Chondrocyte (in vitro differentiated cells): ENCODE data around the gene TAGAP. TPM values are rescaled to one million over a fixed set of nuclear protein-coding genes. Genes with fewer than 3 reads are reported as not detected.

Source experiments
- DNase-seq: peaks from one replicate; pipeline ENCODE4 v3.0.0; 2021; ENCODE audit warnings: mixed read lengths, low spot score
- H3K27ac Mint-ChIP-seq: one replicate; pipeline ENCODE4 v1.8.0; 2021; ENCODE audit warnings: mild to moderate bottlenecking, moderate library complexity, mixed read lengths; ENCODE audit not compliant: unreplicated experiment
- H3K27me3 Mint-ChIP-seq: 2 replicates; pipeline ENCODE4 v1.8.0; 2021; ENCODE audit warnings: low read depth, mixed read lengths
- H3K36me3 Mint-ChIP-seq: 2 replicates; pipeline ENCODE4 v1.8.0; 2021; ENCODE audit warnings: low read depth, mixed read lengths
- H3K4me1 Mint-ChIP-seq: 2 replicates; pipeline ENCODE4 v1.8.0; 2021; ENCODE audit warnings: low read depth, mild to moderate bottlenecking, mixed read lengths
- H3K4me3 Mint-ChIP-seq: one replicate; pipeline ENCODE4 v1.8.0; 2021; ENCODE audit warnings: mild to moderate bottlenecking, moderate library complexity, mixed read lengths; ENCODE audit not compliant: unreplicated experiment
- H3K9me3 Mint-ChIP-seq: 2 replicates; pipeline ENCODE4 v1.8.0; 2021; ENCODE audit warnings: low read depth, mixed read lengths
- total RNA-seq: library from RNA; stranded (reverse); gene quantifications from 3 replicates; pipeline ENCODE4 v1.2.1, GENCODE V29; 2021
- TF ChIP-seq, protein P1 (sequence below): fragments of 200-600 bp; sonication (generic); IDR thresholded peaks from 2 replicates; pipeline ENCODE4 v1.5.0; 2021; ENCODE audit warnings: antibody characterized with exemption, mild to moderate bottlenecking, moderate library complexity

TAGAP gene
- total RNA-seq, 1 donor from 2014 or later = not detected

DNA sequence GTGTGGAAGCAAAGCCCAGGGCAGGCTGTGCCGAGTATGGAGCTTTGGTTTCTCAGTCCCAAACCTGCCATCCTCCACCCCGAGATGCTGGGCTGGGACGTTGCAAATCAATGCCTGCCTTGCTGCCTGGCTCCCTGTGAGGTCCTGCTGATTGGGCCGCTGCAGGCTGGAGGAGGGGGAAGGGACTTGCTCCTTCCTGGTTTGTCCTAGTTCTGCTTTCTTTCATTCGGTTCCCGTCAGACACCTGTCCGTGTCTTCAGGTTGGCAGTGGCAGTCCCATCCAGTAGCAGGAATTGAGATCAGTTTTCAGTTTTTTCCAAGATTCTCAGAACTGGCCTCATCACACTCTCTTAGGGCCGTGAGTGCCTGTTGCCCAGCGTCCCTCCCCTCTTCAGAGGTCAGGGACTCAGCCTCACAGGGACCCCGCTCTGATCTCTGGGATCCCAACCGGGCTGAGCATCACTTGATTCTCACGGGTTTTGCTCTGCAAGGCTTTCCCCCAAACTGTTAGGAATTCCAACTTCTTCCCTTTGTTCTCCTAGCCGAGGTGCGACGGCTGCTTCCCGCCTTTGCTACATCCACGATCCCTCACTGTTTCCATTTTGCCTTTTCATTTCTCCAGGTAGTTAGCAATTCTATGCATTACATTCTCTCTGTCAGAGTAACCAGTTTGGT is 24.2 kb upstream of the TAGAP start:
- H3K27ac Mint-ChIP-seq = no peak overlapping the region
- DNase-seq = no peak
- H3K27me3 Mint-ChIP-seq = peaks cover 54% of the 10 kb centered on the region
- no peaks in the 10 kb centered on the region for H3K9me3 Mint-ChIP-seq
- peaks cover 3% of the 10 kb centered on the region for H3K4me1 Mint-ChIP-seq
- H3K36me3 Mint-ChIP-seq = no peaks in the 10 kb centered on the region
- no peak overlapping the region for H3K4me3 Mint-ChIP-seq
- TF ChIP-seq, protein P1, sequence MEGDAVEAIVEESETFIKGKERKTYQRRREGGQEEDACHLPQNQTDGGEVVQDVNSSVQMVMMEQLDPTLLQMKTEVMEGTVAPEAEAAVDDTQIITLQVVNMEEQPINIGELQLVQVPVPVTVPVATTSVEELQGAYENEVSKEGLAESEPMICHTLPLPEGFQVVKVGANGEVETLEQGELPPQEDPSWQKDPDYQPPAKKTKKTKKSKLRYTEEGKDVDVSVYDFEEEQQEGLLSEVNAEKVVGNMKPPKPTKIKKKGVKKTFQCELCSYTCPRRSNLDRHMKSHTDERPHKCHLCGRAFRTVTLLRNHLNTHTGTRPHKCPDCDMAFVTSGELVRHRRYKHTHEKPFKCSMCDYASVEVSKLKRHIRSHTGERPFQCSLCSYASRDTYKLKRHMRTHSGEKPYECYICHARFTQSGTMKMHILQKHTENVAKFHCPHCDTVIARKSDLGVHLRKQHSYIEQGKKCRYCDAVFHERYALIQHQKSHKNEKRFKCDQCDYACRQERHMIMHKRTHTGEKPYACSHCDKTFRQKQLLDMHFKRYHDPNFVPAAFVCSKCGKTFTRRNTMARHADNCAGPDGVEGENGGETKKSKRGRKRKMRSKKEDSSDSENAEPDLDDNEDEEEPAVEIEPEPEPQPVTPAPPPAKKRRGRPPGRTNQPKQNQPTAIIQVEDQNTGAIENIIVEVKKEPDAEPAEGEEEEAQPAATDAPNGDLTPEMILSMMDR = no peak

DNA sequence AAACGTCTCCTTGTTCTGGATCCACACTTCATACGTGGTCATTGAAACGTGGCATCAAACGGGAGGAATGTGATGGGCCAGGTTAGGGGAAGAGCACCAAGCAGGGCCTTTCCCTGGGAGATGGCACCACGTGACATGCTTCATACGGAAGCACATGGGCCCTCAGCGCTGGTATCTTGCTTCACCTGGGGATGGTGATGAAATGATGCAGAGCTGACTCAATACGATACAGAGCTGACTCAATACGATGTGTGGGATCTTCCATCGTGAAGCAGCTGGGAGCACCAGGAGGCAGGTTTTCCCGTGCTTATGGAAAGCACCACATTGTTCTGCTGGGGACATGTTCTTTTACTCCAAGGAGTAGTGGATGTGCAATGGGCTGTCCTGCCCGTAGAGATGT is 22.5 kb upstream of the TAGAP start:
- Mint-ChIP-seq H3K27ac (no peak overlapping the region), H3K36me3 (no peaks in the 10 kb centered on the region), H3K4me3 (no peak overlapping the region), H3K27me3 (peaks cover 62% of the 10 kb centered on the region), H3K4me1 (no peaks in the 10 kb centered on the region), H3K9me3 (no peaks in the 10 kb centered on the region)
- TF ChIP-seq, protein P1 = no peak
- DNase-seq = no peak

DNA sequence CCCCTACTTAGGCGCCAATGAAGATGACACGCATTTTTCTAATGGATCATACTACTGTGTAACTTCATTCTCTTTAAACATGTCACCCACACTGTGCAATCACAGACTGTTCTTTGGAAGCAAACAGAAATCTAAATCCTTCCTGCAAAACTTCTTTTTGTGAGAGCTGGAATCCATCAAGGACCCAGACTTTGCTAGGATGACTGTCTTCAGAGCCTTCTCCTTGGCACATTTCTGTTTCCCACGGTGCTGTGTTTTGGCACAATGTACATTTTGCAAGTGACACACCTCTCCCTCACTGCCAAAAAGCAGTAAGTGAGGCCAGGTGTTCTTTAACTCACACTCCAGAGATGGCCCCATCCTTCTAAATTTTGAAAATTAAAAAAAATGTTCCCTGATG is 21.7 kb upstream of the TAGAP start:
- TF ChIP-seq, protein P1 = no peak
- peaks cover 57% of the 10 kb centered on the region for H3K27me3 Mint-ChIP-seq

DNA sequence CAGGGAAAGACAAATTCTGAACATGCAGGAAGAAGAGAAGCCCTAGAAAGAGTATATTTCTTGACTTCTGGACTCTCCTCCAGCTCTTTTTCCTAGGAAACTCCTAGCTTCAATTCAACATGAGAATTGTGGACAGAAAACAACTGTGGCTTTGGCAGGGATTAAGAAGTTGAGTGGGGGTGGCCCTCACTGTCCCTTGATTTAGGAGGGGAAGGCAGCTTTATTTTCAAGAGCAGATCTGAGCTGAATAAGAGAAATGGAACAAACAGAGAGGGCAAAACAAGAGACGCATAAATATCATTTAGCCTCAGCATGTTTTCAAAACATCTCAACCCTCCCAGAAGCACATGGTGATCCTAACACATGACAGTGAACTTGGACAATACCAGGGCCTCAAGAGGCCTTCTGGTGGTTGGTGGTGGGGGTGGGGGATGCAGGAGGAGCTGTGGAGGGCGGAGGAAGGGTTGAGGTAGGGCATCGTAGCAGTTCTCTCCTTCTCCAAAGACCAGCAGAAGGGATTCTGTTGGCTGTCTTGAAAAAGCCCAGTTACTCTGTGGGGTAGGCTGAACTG is 21.1 kb upstream of the TAGAP start:
- no peaks in the 10 kb centered on the region for H3K36me3 Mint-ChIP-seq
- H3K27ac Mint-ChIP-seq = no peak overlapping the region
- H3K4me1 Mint-ChIP-seq = no peaks in the 10 kb centered on the region
- TF ChIP-seq, protein P1 = no peak
- H3K4me3 Mint-ChIP-seq = no peak overlapping the region
- H3K27me3 Mint-ChIP-seq = peaks cover 57% of the 10 kb centered on the region
- DNase-seq = no peak
- H3K9me3 Mint-ChIP-seq = no peaks in the 10 kb centered on the region

More for the DNA sequence above, 21.7 kb upstream of the TAGAP start:
- Mint-ChIP-seq H3K4me3 (no peak overlapping the region), H3K27ac (no peak overlapping the region), H3K9me3 (no peaks in the 10 kb centered on the region), H3K36me3 (no peaks in the 10 kb centered on the region), H3K4me1 (no peaks in the 10 kb centered on the region)
- no peak for DNase-seq

DNA sequence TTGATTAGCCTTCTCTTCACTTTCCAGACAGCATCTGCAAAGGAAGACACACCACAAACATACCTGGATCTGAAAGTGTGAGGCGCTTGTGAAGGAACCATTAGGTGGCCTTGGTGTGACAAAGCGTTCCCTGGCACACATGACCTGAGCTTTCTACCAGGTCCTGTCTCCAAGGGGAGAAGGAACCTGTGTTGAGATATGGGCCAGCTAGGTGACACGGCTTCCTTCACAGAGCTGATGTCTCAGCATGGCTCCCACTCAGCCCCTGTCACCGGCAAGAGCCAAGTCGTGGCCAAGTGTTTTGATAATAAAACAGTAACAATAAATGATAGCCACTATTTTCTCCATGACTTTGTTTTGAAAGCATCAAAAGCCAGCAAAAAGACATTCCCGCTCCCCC is 20.3 kb upstream of the TAGAP start:
- Mint-ChIP-seq H3K36me3 (no peaks in the 10 kb centered on the region), H3K27me3 (peaks cover 59% of the 10 kb centered on the region), H3K9me3 (no peaks in the 10 kb centered on the region), H3K4me1 (no peaks in the 10 kb centered on the region), H3K4me3 (no peak overlapping the region), H3K27ac (no peak overlapping the region)
- TF ChIP-seq, protein P1 = no peak
- DNase-seq = no peak
